ENCODE results near the gene STEAP1. TPM values are rescaled to one million over a fixed set of nuclear protein-coding genes. Genes with fewer than 3 reads are reported as not detected.

Gene STEAP1
- total RNA-seq, 4 donors from 2014 or later = 3.1 to 38.7 (median 4.1) TPM

GRCh38 chr7:90172624-90173023 lies 18.4 kb downstream of the STEAP1 start:
- Histone ChIP-seq H3K9me3 (peaks cover 0 to 4% (median 0%) of the 10 kb centered on the region in 4 donors), H3K27me3 (no peaks in the 10 kb centered on the region), H3K4me1 (no peaks in the 10 kb centered on the region), H3K36me3 (no peaks in the 10 kb centered on the region), H3K27ac (no peak overlapping the region), H3K4me3 (no peak overlapping the region)
- 89 to 92% methylated on average over 6 of the region's 6 CpGs for WGBS, 2 donors
- TF ChIP-seq EP300 (IDR thresholded peaks at IDR 0.05) (no peak), POLR2A (IDR thresholded peaks at IDR 0.05) (no peak), CTCF (IDR thresholded peaks at IDR 0.05) (no peak)
- DNase-seq (ENCODE audit: low spot score in 2 of 2) = no peak

GRCh38 chr7:90173127-90173844 lies 19.0 kb downstream of the STEAP1 start:
- WGBS, 2 donors = 83 to 96% methylated on average over 4 of the region's 4 CpGs
- no peak for DNase-seq (ENCODE audit: low spot score in 2 of 2)

GRCh38 chr7:90175667-90176066 lies 21.4 kb downstream of the STEAP1 start:
- H3K4me3 ChIP-seq = no peak overlapping the region
- 72 to 81% methylated on average over 4 of the region's 4 CpGs for WGBS, 2 donors

More at GRCh38 chr7:90173127-90173844, 19.0 kb downstream of the STEAP1 start:
- H3K36me3 ChIP-seq = no peaks in the 10 kb centered on the region
- no peaks in the 10 kb centered on the region for H3K4me1 ChIP-seq
- TF ChIP-seq CTCF (IDR thresholded peaks at IDR 0.05) = no peak
- no peak for TF ChIP-seq EP300 (IDR thresholded peaks at IDR 0.05)
- no peak for TF ChIP-seq POLR2A (IDR thresholded peaks at IDR 0.05)
- H3K27me3 ChIP-seq = no peaks in the 10 kb centered on the region
- peaks cover 0 to 4% (median 0%) of the 10 kb centered on the region in 4 donors for H3K9me3 ChIP-seq
- no peak overlapping the region for H3K4me3 ChIP-seq
- no peak overlapping the region for H3K27ac ChIP-seq

GRCh38 chr7:90176195-90176594 lies 21.9 kb downstream of the STEAP1 start:
- Histone ChIP-seq H3K27me3 (no peaks in the 10 kb centered on the region), H3K36me3 (no peaks in the 10 kb centered on the region), H3K27ac (no peak overlapping the region), H3K9me3 (no peaks in the 10 kb centered on the region), H3K4me3 (no peak overlapping the region), H3K4me1 (peaks cover 0 to 14% (median 2%) of the 10 kb centered on the region in 4 donors)
- no peak for DNase-seq (ENCODE audit: low spot score in 2 of 2)
- WGBS, 2 donors = 100% methylated on average over 1 of the region's 1 CpG
- no peak for TF ChIP-seq CTCF (IDR thresholded peaks at IDR 0.05)
- no peak for TF ChIP-seq EP300 (IDR thresholded peaks at IDR 0.05)
- no peak for TF ChIP-seq POLR2A (IDR thresholded peaks at IDR 0.05)

More at GRCh38 chr7:90175667-90176066, 21.4 kb downstream of the STEAP1 start:
- Histone ChIP-seq H3K4me1 (peaks cover 0 to 13% (median 2%) of the 10 kb centered on the region in 4 donors), H3K27ac (no peak overlapping the region), H3K9me3 (no peaks in the 10 kb centered on the region), H3K27me3 (no peaks in the 10 kb centered on the region), H3K36me3 (no peaks in the 10 kb centered on the region)
- DNase-seq (ENCODE audit: low spot score in 2 of 2) = no peak
- TF ChIP-seq EP300 (IDR thresholded peaks at IDR 0.05) (no peak), POLR2A (IDR thresholded peaks at IDR 0.05) (no peak), CTCF (IDR thresholded peaks at IDR 0.05) (no peak)

- H3K9me3 ChIP-seq = no peaks in the 10 kb centered on the region
- H3K4me1 ChIP-seq = peaks cover 0 to 14% (median 2%) of the 10 kb centered on the region in 4 donors
- no peaks in the 10 kb centered on the region for H3K27me3 ChIP-seq
- TF ChIP-seq POLR2A (IDR thresholded peaks at IDR 0.05) = no peak
- no peak for TF ChIP-seq CTCF (IDR thresholded peaks at IDR 0.05)
- TF ChIP-seq EP300 (IDR thresholded peaks at IDR 0.05) = no peak
- WGBS, 2 donors = 96 to 98% methylated on average over 2 of the region's 2 CpGs
- H3K27ac ChIP-seq = no peak overlapping the region
- no peak overlapping the region for H3K4me3 ChIP-seq
- DNase-seq (ENCODE audit: low spot score in 2 of 2) = no peak
- no peaks in the 10 kb centered on the region for H3K36me3 ChIP-seq
Observed at GRCh38 chr7:90178166-90178565, 23.9 kb downstream of the STEAP1 start.

Measured in tibial nerve (tissue), 4 donors.